Neutrophil (primary cell): ENCODE measurements around the gene DDX46.
A peak's percentile ranks its signal among the peaks of the same experiment; 100 is the strongest.
"Not testable (repeated sequence)": the region's sequence is repeated elsewhere in the genome, so short reads cannot be mapped to it uniquely, and the experiment has no call there.

Source experiments
- H3K27ac ChIP-seq: fragments of 200-600 bp; sonication (generic); 2 replicates; pipeline ENCODE4 v1.5.1; 2016; ENCODE audit warnings: mild to moderate bottlenecking, moderate library complexity
- H3K27me3 ChIP-seq: fragments of 200-600 bp; sonication (generic); 2 replicates; pipeline ENCODE4 v1.6.0; 2016; ENCODE audit warnings: mild to moderate bottlenecking
- H3K36me3 ChIP-seq: fragments of 200-600 bp; sonication (generic); 2 replicates; pipeline ENCODE4 v1.5.1; 2017
- H3K4me1 ChIP-seq, 2 experiments: fragments of 200-600 bp in 1 of 2; sonication (generic) in 1 of 2; 1 replicate in 1 of 2; 2 replicates in 1 of 2; pipeline versions ENCODE4 v1.5.1 to v1.6.1; 2013 to 2016; ENCODE audit warnings: low read depth in 1 of 2, low read length in 1 of 2, mild to moderate bottlenecking in 1 of 2, moderate library complexity in 1 of 2; ENCODE audit not compliant: control insufficient read depth in 1 of 2, insufficient read depth in 1 of 2
- H3K4me3 ChIP-seq, 2 experiments: fragments of 200-600 bp in 1 of 2; sonication (generic) in 1 of 2; 1 replicate in 1 of 2; 2 replicates in 1 of 2; pipeline ENCODE4 v1.5.1; 2013 to 2016; ENCODE audit warnings: low read depth in 1 of 2, low read length in 1 of 2, mild to moderate bottlenecking in 1 of 2, moderate library complexity in 1 of 2
- H3K9me3 ChIP-seq: fragments of 200-600 bp; sonication (generic); 2 replicates; pipeline ENCODE4 v1.5.1; 2016
- TF ChIP-seq, protein P1 (sequence below): fragments of 200-600 bp; sonication (generic); IDR thresholded peaks from 2 replicates; pipeline ENCODE4 v1.5.1; 2016; ENCODE audit warnings: antibody characterized with exemption

DDX46 gene

DNA sequence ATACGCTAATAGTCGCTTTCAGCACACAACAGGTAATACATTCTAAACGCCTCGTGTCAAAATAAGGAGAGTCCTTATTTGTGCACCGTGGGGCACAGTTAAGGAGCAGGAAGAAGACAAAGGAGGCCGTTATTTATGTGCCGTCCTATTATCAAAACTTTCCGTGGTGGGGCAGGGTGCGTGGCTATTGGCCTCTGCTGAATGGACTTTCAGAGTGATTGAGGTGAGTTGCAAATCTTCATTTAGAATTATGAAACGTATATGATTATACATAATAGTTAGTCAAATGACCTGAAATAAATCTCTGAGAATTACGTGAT is 88.0 kb downstream of the DDX46 start:
- peak overlapping the region; percentile 76 to 87 for H3K4me3 ChIP-seq
- H3K36me3 ChIP-seq = no peaks in the 10 kb centered on the region
- peak overlapping the region; percentile 92 for H3K27ac ChIP-seq
- H3K27me3 ChIP-seq = no peaks in the 10 kb centered on the region
- no peaks in the 10 kb centered on the region for H3K9me3 ChIP-seq
- peaks cover 16 to 18% of the 10 kb centered on the region in 2 experiments for H3K4me1 ChIP-seq
- TF ChIP-seq, protein P1, sequence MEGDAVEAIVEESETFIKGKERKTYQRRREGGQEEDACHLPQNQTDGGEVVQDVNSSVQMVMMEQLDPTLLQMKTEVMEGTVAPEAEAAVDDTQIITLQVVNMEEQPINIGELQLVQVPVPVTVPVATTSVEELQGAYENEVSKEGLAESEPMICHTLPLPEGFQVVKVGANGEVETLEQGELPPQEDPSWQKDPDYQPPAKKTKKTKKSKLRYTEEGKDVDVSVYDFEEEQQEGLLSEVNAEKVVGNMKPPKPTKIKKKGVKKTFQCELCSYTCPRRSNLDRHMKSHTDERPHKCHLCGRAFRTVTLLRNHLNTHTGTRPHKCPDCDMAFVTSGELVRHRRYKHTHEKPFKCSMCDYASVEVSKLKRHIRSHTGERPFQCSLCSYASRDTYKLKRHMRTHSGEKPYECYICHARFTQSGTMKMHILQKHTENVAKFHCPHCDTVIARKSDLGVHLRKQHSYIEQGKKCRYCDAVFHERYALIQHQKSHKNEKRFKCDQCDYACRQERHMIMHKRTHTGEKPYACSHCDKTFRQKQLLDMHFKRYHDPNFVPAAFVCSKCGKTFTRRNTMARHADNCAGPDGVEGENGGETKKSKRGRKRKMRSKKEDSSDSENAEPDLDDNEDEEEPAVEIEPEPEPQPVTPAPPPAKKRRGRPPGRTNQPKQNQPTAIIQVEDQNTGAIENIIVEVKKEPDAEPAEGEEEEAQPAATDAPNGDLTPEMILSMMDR = no peak

DNA sequence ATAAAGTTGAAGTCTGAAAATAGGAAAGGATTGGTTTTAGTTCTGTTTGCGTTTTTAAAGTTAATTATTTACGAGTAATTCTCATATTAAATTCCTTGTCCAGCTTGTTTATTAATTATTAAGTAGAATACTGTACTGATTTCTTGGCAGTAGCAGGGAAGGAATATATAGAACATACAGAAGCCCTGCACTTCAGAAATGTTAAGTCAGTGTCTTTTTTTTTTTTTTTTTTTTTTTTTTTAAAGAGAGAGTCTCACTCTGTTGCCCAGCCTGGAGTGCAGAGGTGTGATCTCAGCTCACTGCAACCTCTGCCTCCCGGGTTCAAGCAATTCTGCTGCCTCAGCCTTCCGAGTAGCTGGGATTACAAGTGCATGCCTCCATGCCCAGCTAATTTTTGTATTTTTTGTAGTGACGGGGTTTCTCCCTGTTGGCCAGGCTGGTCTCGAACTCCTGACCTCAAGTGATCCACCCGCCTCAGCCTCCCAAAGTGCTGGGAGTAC is 90.9 kb downstream of the DDX46 start:
- not testable (repeated sequence) for H3K4me3 ChIP-seq, H3K27me3 ChIP-seq, H3K9me3 ChIP-seq, H3K27ac ChIP-seq
- Histone ChIP-seq H3K36me3 (peaks cover 10% of the 10 kb centered on the region), H3K4me1 (peaks cover 16 to 18% of the 10 kb centered on the region in 2 experiments)

DNA sequence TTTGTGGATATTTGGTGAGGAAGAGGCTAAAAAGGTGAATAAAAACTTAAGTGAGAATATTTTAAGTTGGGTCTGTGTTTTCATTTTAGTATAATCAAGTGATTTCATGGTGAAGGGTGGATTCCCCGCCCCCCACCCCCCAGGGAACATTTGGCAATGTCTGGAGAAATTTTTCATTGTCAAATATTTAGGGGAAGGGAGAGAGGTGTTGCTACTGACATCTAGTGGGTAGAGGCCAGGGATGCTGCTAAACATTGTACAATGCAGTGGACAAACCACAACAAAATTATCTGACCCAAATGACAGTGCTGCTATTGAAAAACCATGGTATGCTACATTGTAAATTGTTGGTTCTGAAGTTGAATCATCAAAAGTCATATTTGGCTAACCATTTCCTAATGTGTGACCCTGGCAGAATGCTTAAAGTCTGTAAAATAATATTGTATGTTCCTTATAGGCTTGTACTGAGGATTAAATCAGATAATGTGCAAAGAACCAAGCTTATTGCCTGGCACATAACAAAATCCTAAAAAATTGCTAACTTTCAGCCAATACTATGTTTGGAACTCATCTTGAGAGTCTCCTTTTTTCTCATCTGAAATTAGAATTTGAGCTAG is 92.8 kb downstream of the DDX46 start:
- H3K36me3 ChIP-seq = peaks cover 30% of the 10 kb centered on the region
- H3K27me3 ChIP-seq = no peaks in the 10 kb centered on the region
- no peak overlapping the region for H3K27ac ChIP-seq
- no peaks in the 10 kb centered on the region for H3K9me3 ChIP-seq
- TF ChIP-seq, protein P1 = no peak
- peaks cover 10 to 11% of the 10 kb centered on the region in 2 experiments for H3K4me1 ChIP-seq
- no peak overlapping the region for H3K4me3 ChIP-seq

DNA sequence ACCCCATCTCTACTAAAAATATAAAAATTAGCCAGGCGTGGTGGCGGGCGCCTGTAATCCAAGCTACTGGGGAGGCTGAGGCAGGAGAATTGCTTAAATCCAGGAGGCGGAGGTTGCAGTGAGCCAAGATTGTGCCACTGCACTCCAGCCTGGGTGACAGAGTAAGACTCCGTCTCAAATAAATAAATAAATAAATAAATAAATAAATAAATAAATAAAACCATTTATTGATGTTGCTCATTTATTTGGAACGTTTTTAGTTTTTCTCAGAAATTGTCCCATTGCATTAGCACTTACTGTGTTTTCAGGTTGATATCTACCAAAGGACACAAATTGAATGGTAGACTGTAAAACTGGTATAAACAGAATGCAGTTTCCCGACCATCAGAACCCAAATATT is 97.9 kb downstream of the DDX46 start:
- not testable (repeated sequence) for H3K27me3 ChIP-seq, H3K4me3 ChIP-seq, H3K27ac ChIP-seq, H3K4me1 ChIP-seq, H3K9me3 ChIP-seq
- peaks cover 52% of the 10 kb centered on the region for H3K36me3 ChIP-seq

DNA sequence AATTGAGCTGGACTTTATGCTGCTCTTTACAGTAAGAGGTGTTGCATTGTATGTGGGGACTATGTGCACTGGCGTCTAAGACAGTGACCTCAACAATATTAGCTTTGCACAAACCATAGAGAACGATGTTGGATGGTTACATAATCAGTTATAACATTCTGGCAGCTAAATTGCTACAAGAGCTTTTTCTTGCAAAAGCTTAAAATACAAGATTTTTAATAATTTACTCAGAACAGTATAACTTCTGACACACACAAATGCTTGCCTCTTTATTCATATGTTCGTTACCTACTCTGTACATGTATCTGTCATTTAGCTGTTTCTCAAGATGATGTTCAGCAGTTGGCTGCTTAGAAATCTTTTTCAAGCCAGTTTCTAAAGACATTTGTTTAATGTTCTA is 98.8 kb downstream of the DDX46 start:
- Histone ChIP-seq H3K36me3 (peaks cover 50% of the 10 kb centered on the region), H3K27me3 (no peaks in the 10 kb centered on the region), H3K4me1 (no peaks in the 10 kb centered on the region), H3K9me3 (no peaks in the 10 kb centered on the region), H3K4me3 (no peak overlapping the region), H3K27ac (no peak overlapping the region)
- TF ChIP-seq, protein P1 = no peak

DNA sequence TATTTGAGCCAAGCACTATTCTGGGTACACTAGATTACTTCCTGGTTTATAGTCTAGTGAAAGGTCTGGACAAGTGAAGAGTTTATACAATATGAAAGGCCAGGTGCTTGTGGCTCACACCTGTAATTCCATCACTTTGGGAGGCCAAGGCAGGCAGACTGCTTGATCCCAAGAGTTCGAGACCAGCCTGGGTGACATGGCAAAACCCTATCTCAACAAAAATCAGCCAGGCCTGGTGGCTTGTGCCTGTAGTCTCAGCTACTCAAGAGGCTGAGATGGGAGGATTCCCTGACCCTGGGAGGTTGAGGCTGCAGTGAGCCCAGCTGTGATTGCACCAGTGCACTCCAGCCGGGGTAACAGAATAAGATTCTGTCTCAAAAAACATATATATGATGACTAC is 106.1 kb downstream of the DDX46 start:
- H3K27me3 ChIP-seq = no peaks in the 10 kb centered on the region
- H3K4me3 ChIP-seq = no peak overlapping the region
- no peaks in the 10 kb centered on the region for H3K9me3 ChIP-seq
- no peak overlapping the region for H3K27ac ChIP-seq
- TF ChIP-seq, protein P1 = no peak
- no peaks in the 10 kb centered on the region for H3K4me1 ChIP-seq
- peaks cover 6% of the 10 kb centered on the region for H3K36me3 ChIP-seq

DNA sequence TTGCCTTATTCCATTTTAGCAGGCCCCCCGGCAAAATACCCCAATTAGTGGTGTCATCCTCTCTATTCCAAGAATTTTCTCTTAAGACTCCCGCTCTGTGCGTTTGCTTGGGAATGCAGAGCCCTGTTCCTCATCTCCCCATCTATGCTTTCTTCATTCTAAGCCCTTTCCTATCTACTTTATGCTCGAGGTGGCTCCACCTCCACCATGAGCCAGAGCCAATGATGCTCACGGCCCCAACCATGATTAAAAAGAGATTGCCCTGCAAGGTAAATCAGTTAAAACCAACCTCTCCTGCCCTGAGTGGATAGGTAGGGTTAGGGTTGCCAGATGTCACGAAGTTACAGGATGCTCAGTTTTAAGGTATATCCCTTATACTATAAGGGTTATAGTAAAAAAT is 114.9 kb downstream of the DDX46 start:
- H3K4me1 ChIP-seq = peaks cover 15 to 19% of the 10 kb centered on the region in 2 experiments
- H3K27ac ChIP-seq = peak overlapping the region; percentile 91
- TF ChIP-seq, protein P1 = no peak
- H3K27me3 ChIP-seq = no peaks in the 10 kb centered on the region
- H3K36me3 ChIP-seq = no peaks in the 10 kb centered on the region
- H3K9me3 ChIP-seq = no peaks in the 10 kb centered on the region
- peak overlapping the region; percentile 88 to 91 for H3K4me3 ChIP-seq
